ENCODE measurements around the gene PPP4R3B. TPM values are rescaled to one million over a fixed set of nuclear protein-coding genes. Genes with fewer than 3 reads are reported as not detected.
"Not testable (repeated sequence)": the region's sequence is repeated elsewhere in the genome, so short reads cannot be mapped to it uniquely, and the experiment has no call there.

The PPP4R3B gene
- total and polyA plus RNA-seq, 4 donors = 17.4 to 57.7 (median 30.9) TPM

GRCh38 chr2:55581874-55582547 is 35.4 kb downstream of the PPP4R3B start (continued):
- TF ChIP-seq MAX (IDR thresholded peaks at IDR 0.05) (no peak), GABPA (IDR thresholded peaks at IDR 0.05 in 1 of 2, conservative IDR thresholded peaks at IDR 0.05 in 1 of 2) (no peak), SP1 (IDR thresholded peaks at IDR 0.05) (no peak), YY1 (IDR thresholded peaks at IDR 0.05) (no peak), FOXA1 (IDR thresholded peaks at IDR 0.05) (no peak)

GRCh38 chr2:55581435-55581834 is 36.0 kb downstream of the PPP4R3B start:
- H3K36me3 ChIP-seq (ENCODE audit: control insufficient read depth in 4 of 4, insufficient read depth in 3 of 4, low read depth in 1 of 4, low read length in 3 of 4) = peaks cover 0 to 46% (median 31%) of the 10 kb centered on the region in 4 donors
- peak overlapping the region in 1 of 2 donors; percentile 20 for H3K27ac ChIP-seq (ENCODE audit: low read depth in 1 of 2, low read length in 2 of 2)

GRCh38 chr2:55569002-55569401 is 48.4 kb downstream of the PPP4R3B start:
- not testable (repeated sequence) for H3K4me1 ChIP-seq (ENCODE audit: control insufficient read depth in 4 of 4, insufficient read depth in 4 of 4, low read length in 3 of 4); DNase-seq (ENCODE audit: low spot score); H3K27ac ChIP-seq (ENCODE audit: low read depth in 1 of 2, low read length in 2 of 2); H3K9me3 ChIP-seq (ENCODE audit: control insufficient read depth in 4 of 4, low read length in 3 of 4); H3K27me3 ChIP-seq (ENCODE audit: control insufficient read depth in 4 of 4, insufficient read depth in 4 of 4, low read length in 3 of 4); H3K9ac ChIP-seq (ENCODE audit: low read depth in 1 of 2, low read length in 2 of 2); H3K4me3 ChIP-seq (ENCODE audit: low read depth in 1 of 3, low read length in 3 of 3)
- WGBS = 94% methylated on average over 8 of the region's 8 CpGs
- peaks cover 6 to 36% (median 21%) of the 10 kb centered on the region in 4 donors for H3K36me3 ChIP-seq (ENCODE audit: control insufficient read depth in 4 of 4, insufficient read depth in 3 of 4, low read depth in 1 of 4, low read length in 3 of 4)

More at GRCh38 chr2:55581435-55581834, 36.0 kb downstream of the PPP4R3B start:
- H3K4me3 ChIP-seq (ENCODE audit: low read depth in 1 of 3, low read length in 3 of 3) = no peak overlapping the region
- no peak overlapping the region for H3K9ac ChIP-seq (ENCODE audit: low read depth in 1 of 2, low read length in 2 of 2)
- TF ChIP-seq REST (IDR thresholded peaks at IDR 0.05) = no peak
- TF ChIP-seq RAD21 (IDR thresholded peaks at IDR 0.05) = peak in 1 of 2 donors; percentile 9
- no peak for DNase-seq (ENCODE audit: low spot score)
- H3K27me3 ChIP-seq (ENCODE audit: control insufficient read depth in 4 of 4, insufficient read depth in 4 of 4, low read length in 3 of 4) = no peaks in the 10 kb centered on the region
- 95% methylated on average over 3 of the region's 3 CpGs for WGBS
- H3K4me1 ChIP-seq (ENCODE audit: control insufficient read depth in 4 of 4, insufficient read depth in 4 of 4, low read length in 3 of 4) = no peaks in the 10 kb centered on the region
- H3K9me3 ChIP-seq (ENCODE audit: control insufficient read depth in 4 of 4, low read length in 3 of 4) = no peaks in the 10 kb centered on the region

- WGBS = 95% methylated on average over 4 of the region's 4 CpGs
- DNase-seq (ENCODE audit: low spot score) = no peak
- no peaks in the 10 kb centered on the region for H3K4me1 ChIP-seq (ENCODE audit: control insufficient read depth in 4 of 4, insufficient read depth in 4 of 4, low read length in 3 of 4)
- H3K27ac ChIP-seq (ENCODE audit: low read depth in 1 of 2, low read length in 2 of 2) = no peak overlapping the region
- TF ChIP-seq GABPA (IDR thresholded peaks at IDR 0.05 in 1 of 2, conservative IDR thresholded peaks at IDR 0.05 in 1 of 2) (no peak), MAX (IDR thresholded peaks at IDR 0.05) (no peak), JUND (IDR thresholded peaks at IDR 0.05) (no peak), HNF4G (IDR thresholded peaks at IDR 0.05) (no peak), RXRA (IDR thresholded peaks at IDR 0.05) (no peak), SP1 (IDR thresholded peaks at IDR 0.05) (no peak), TAF1 (conservative IDR thresholded peaks at IDR 0.05) (no peak), NR2F2 (IDR thresholded peaks at IDR 0.05) (no peak), REST (IDR thresholded peaks at IDR 0.05) (no peak), YY1 (IDR thresholded peaks at IDR 0.05) (no peak), FOXA2 (IDR thresholded peaks at IDR 0.05) (no peak), EGR1 (IDR thresholded peaks at IDR 0.05; ENCODE audit: low read depth in 2 of 2) (no peak), ZBTB33 (IDR thresholded peaks at IDR 0.05) (no peak)
- peaks cover 7 to 42% (median 31%) of the 10 kb centered on the region in 4 donors for H3K36me3 ChIP-seq (ENCODE audit: control insufficient read depth in 4 of 4, insufficient read depth in 3 of 4, low read depth in 1 of 4, low read length in 3 of 4)
- no peaks in the 10 kb centered on the region for H3K27me3 ChIP-seq (ENCODE audit: control insufficient read depth in 4 of 4, insufficient read depth in 4 of 4, low read length in 3 of 4)
- H3K9ac ChIP-seq (ENCODE audit: low read depth in 1 of 2, low read length in 2 of 2) = no peak overlapping the region
- H3K4me3 ChIP-seq (ENCODE audit: low read depth in 1 of 3, low read length in 3 of 3) = no peak overlapping the region
- no peaks in the 10 kb centered on the region for H3K9me3 ChIP-seq (ENCODE audit: control insufficient read depth in 4 of 4, low read length in 3 of 4)
These were observed 50.1 kb downstream of the PPP4R3B start for GRCh38 chr2:55567298-55567697.
